GM21367 (cell line): ENCODE data around the gene ARID2.
A peak's percentile ranks its signal among the peaks of the same experiment; 100 is the strongest.

Experiments used
- ATAC-seq: cut with Tn5 transposase; IDR thresholded peaks from one replicate; pipeline ENCODE4 v1.9.1; 2021; ENCODE audit not compliant: unreplicated experiment

The ARID2 gene

GRCh38 chr12:45718306-45718705 is 11.2 kb upstream of the ARID2 start:
- ATAC-seq = no peak

GRCh38 chr12:45720069-45720468 is 9.4 kb upstream of the ARID2 start:
- ATAC-seq = no peak

- no peak for ATAC-seq
These were observed 8.1 kb upstream of the ARID2 start for GRCh38 chr12:45721369-45721768.

- no peak for ATAC-seq
These were observed 7.6 kb upstream of the ARID2 start for GRCh38 chr12:45721954-45722353.

- ATAC-seq = no peak
These were observed 3.6 kb upstream of the ARID2 start for GRCh38 chr12:45725631-45726602.

- ATAC-seq = no peak
These were observed 2.8 kb upstream of the ARID2 start for GRCh38 chr12:45726603-45727300.

- ATAC-seq = peak; percentile 48
These were observed 2.1 kb upstream of the ARID2 start for GRCh38 chr12:45727301-45727979.

GRCh38 chr12:45727980-45728629 is 1.4 kb upstream of the ARID2 start:
- no peak for ATAC-seq

GRCh38 chr12:45728630-45729232 is 775 bp upstream of the ARID2 start:
- ATAC-seq = peak; percentile 43

GRCh38 chr12:45730084-45730347 is 510 bp downstream of the ARID2 start:
- no peak for ATAC-seq

GRCh38 chr12:45730348-45731189 is 1.1 kb downstream of the ARID2 start:
- no peak for ATAC-seq

GRCh38 chr12:45731190-45731775 is 1.8 kb downstream of the ARID2 start:
- no peak for ATAC-seq

- no peak for ATAC-seq
These were observed 2.7 kb downstream of the ARID2 start for GRCh38 chr12:45732250-45732649.

GRCh38 chr12:45732936-45733335 is 3.4 kb downstream of the ARID2 start:
- ATAC-seq = no peak

GRCh38 chr12:45737638-45738037 is 8.1 kb downstream of the ARID2 start:
- no peak for ATAC-seq

- ATAC-seq = no peak
These were observed 13.1 kb downstream of the ARID2 start for GRCh38 chr12:45742590-45742989.

GRCh38 chr12:45743247-45743646 is 13.7 kb downstream of the ARID2 start:
- ATAC-seq = no peak

GRCh38 chr12:45745861-45746277 is 16.4 kb downstream of the ARID2 start:
- no peak for ATAC-seq

GRCh38 chr12:45756666-45757065 is 27.2 kb downstream of the ARID2 start:
- no peak for ATAC-seq

GRCh38 chr12:45757172-45757571 is 27.7 kb downstream of the ARID2 start:
- no peak for ATAC-seq
